ENCODE results near the gene TMED5.

The TMED5 gene

DNA sequence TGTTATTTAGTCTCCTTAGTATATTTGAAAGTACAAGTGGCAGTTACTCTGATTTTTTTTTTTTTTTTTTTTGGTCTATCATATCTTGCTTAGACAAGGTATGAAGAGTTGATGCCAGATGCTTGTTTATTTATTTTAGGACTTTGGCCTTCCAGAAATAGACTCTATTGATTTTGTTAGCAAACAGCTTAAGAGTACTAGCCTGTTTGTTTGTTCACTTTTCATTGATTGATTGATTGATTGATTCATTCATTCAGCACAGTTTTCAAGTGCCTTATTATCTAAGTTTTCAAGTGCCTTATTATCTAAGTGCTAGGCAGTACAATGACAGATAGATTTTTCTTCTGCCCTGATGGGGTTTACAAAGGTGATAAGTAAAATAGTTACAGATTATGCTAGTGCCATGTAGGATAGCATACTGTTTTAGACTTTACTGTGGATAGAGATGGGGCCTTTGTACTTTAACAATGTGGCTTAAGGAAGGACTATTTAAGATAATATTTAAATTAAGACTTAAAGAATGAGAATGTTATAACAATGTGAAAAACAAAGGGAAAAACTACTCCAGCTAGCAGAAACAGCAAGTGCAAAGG lies 50.6 kb downstream of the TMED5 start:
- TF ChIP-seq, protein P1, sequence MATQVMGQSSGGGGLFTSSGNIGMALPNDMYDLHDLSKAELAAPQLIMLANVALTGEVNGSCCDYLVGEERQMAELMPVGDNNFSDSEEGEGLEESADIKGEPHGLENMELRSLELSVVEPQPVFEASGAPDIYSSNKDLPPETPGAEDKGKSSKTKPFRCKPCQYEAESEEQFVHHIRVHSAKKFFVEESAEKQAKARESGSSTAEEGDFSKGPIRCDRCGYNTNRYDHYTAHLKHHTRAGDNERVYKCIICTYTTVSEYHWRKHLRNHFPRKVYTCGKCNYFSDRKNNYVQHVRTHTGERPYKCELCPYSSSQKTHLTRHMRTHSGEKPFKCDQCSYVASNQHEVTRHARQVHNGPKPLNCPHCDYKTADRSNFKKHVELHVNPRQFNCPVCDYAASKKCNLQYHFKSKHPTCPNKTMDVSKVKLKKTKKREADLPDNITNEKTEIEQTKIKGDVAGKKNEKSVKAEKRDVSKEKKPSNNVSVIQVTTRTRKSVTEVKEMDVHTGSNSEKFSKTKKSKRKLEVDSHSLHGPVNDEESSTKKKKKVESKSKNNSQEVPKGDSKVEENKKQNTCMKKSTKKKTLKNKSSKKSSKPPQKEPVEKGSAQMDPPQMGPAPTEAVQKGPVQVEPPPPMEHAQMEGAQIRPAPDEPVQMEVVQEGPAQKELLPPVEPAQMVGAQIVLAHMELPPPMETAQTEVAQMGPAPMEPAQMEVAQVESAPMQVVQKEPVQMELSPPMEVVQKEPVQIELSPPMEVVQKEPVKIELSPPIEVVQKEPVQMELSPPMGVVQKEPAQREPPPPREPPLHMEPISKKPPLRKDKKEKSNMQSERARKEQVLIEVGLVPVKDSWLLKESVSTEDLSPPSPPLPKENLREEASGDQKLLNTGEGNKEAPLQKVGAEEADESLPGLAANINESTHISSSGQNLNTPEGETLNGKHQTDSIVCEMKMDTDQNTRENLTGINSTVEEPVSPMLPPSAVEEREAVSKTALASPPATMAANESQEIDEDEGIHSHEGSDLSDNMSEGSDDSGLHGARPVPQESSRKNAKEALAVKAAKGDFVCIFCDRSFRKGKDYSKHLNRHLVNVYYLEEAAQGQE (IDR thresholded peaks at IDR 0.05; ENCODE audit: insufficient read depth in 1 of 2, low read depth in 2 of 2, low read length in 2 of 2): no peak
- TF ChIP-seq POLR2AphosphoS5 (IDR thresholded peaks at IDR 0.05; ENCODE audit: low read depth, low read length) (no peak), SIN3A (IDR thresholded peaks at IDR 0.05; ENCODE audit: borderline replicate concordance, insufficient read depth, low read length) (no peak), FOXP2 (optimal IDR thresholded peaks at IDR 0.05; ENCODE audit: borderline replicate concordance, extremely low read depth, extremely low read length, insufficient read depth) (no peak), TAF1 (IDR thresholded peaks at IDR 0.05; ENCODE audit: borderline replicate concordance, insufficient read depth, low read length) (no peak)

DNA sequence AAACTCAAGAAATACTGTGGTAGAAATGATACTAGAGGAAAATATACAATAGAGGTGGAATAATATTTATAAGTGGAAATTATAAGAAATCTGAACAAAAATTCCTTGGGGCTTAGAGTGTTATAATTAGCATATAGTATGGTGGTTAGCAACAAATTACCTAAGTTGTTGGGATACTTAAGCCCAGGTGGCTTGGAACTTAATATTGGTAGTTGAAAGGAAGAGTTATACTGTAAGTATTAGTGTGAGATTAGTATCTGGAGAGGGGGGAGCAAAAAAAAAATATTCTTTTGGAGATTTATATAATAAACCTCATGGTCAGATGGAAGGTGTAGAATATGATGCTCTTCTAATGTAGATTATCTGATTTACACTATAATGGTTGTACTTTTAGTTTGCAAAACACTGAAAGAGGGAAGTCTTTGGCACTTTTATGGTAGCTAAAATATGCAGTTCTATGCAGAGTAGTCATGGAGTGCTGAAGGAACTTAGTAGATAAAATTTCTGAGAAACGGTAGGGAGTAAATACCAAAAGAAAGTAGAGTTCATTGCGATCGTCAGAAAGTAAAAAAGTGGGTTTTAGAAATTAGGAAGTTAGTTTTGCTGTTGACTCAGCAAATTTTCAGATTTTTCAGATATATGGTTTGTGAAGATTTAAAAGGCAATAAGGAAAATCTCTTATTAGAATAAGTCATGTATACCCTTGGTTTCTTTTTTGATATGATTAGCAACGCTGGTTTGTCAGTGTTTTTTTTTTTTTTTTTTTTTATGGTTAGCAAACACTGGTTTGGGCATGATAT lies 55.5 kb downstream of the TMED5 start:
- TF ChIP-seq POLR2AphosphoS5 (IDR thresholded peaks at IDR 0.05; ENCODE audit: low read depth, low read length) (no peak), FOXP2 (optimal IDR thresholded peaks at IDR 0.05; ENCODE audit: borderline replicate concordance, extremely low read depth, extremely low read length, insufficient read depth) (no peak), SIN3A (IDR thresholded peaks at IDR 0.05; ENCODE audit: borderline replicate concordance, insufficient read depth, low read length) (no peak), TAF1 (IDR thresholded peaks at IDR 0.05; ENCODE audit: borderline replicate concordance, insufficient read depth, low read length) (no peak)

- no peak for TF ChIP-seq SIN3A (IDR thresholded peaks at IDR 0.05; ENCODE audit: borderline replicate concordance, insufficient read depth, low read length)
- TF ChIP-seq POLR2AphosphoS5 (IDR thresholded peaks at IDR 0.05; ENCODE audit: low read depth, low read length): no peak
- TF ChIP-seq, protein P1 (IDR thresholded peaks at IDR 0.05; ENCODE audit: insufficient read depth in 1 of 2, low read depth in 2 of 2, low read length in 2 of 2): no peak
- TF ChIP-seq TAF1 (IDR thresholded peaks at IDR 0.05; ENCODE audit: borderline replicate concordance, insufficient read depth, low read length): no peak
- no peak for TF ChIP-seq FOXP2 (optimal IDR thresholded peaks at IDR 0.05; ENCODE audit: borderline replicate concordance, extremely low read depth, extremely low read length, insufficient read depth)
These were observed 56.9 kb downstream of the TMED5 start for GRCh38 chr1:93123201-93123783.

DNA sequence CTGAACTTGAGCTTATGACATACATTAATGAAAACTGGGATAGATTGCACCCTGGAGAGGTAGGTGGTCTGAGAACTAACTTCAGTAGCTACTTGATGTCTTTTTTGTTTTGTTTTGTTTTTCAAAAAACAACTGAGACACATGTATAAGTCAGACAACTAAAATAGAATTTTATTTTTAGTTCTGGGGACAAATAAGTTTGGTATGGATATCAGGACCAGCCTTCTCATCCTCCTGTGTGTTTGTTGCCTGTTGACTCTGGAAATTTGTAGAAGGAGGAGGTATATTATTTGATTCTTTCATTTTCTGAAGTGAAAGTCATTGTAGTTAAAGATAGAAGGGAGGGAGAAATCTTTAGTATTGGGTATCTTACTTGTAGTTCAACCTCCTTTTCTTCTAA lies 59.6 kb downstream of the TMED5 start:
- TF ChIP-seq POLR2AphosphoS5 (IDR thresholded peaks at IDR 0.05; ENCODE audit: low read depth, low read length): no peak
- no peak for TF ChIP-seq TAF1 (IDR thresholded peaks at IDR 0.05; ENCODE audit: borderline replicate concordance, insufficient read depth, low read length)
- no peak for TF ChIP-seq FOXP2 (optimal IDR thresholded peaks at IDR 0.05; ENCODE audit: borderline replicate concordance, extremely low read depth, extremely low read length, insufficient read depth)
- TF ChIP-seq, protein P1 (IDR thresholded peaks at IDR 0.05; ENCODE audit: insufficient read depth in 1 of 2, low read depth in 2 of 2, low read length in 2 of 2): no peak
- TF ChIP-seq SIN3A (IDR thresholded peaks at IDR 0.05; ENCODE audit: borderline replicate concordance, insufficient read depth, low read length): no peak

- TF ChIP-seq FOXP2 (optimal IDR thresholded peaks at IDR 0.05; ENCODE audit: borderline replicate concordance, extremely low read depth, extremely low read length, insufficient read depth) (no peak), SIN3A (IDR thresholded peaks at IDR 0.05; ENCODE audit: borderline replicate concordance, insufficient read depth, low read length) (no peak), TAF1 (IDR thresholded peaks at IDR 0.05; ENCODE audit: borderline replicate concordance, insufficient read depth, low read length) (no peak), POLR2AphosphoS5 (IDR thresholded peaks at IDR 0.05; ENCODE audit: low read depth, low read length) (no peak)
- TF ChIP-seq, protein P1 (IDR thresholded peaks at IDR 0.05; ENCODE audit: insufficient read depth in 1 of 2, low read depth in 2 of 2, low read length in 2 of 2): no peak
These were observed 65.8 kb downstream of the TMED5 start for GRCh38 chr1:93114391-93114790.
